ENCODE data around the gene LHFPL5.

LHFPL5 gene

DNA sequence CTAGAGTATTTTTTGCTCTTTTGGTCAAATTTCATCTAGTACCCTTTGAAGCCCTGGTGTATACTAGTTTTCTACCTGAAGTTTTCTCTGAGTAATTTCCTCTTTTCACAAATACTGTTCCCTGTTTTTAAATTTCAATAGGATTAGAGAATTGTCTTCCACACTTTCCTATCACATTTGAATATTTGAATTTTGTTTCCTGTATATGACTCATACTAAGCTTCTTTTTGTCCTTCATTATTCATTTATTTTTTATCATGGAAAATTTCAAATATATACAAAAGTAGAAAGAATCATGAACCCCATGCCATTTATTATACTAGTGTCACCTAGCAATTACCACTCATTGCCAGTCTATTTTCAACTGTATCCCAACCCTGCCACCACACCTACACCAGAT lies 52.7 kb downstream of the LHFPL5 start:
- DNase-seq = no peak

DNA sequence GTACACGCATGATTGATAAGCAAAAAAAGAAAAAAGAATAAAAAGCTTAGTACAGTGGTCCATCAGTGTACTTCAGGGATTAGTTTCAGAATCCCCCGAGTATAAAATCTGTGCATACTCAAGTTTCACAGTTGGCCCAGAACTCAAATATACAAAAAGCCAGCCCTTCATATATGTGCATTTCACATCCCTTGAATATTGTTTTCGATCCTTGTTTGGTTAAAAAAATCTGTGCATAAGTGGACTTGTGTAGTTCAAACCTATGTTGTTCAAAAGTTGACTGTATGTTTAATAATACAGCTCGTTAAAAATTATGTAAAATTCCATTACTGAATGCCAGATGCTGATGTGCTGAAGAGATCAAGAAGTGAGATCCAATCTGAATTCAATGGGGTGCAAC lies 54.2 kb downstream of the LHFPL5 start:
- no peak for DNase-seq
